Thoracic aorta endothelial cell (primary cell): ENCODE data around the gene NOL3. TPM values are rescaled to one million over a fixed set of nuclear protein-coding genes. Genes with fewer than 3 reads are reported as not detected.

Experiments
- small RNA-seq: library from RNA; depleted of rRNA; stranded (forward); fragments of <200 nt; gene quantifications from one replicate; pipeline ENCODE3, GENCODE V24; 2012
- total RNA-seq: library from RNA; depleted of rRNA; stranded (reverse); fragments of >200 nt; gene quantifications from 2 replicates; pipeline ENCODE4 v1.2.3, GENCODE V29; 2012

The NOL3 gene
- total RNA-seq = 7.0 and 8.2 TPM in 2 replicates

GRCh38 chr16:67170168-67170948, at the start of gene NOL3:
TSS of gene NOL3 (plus strand) at chr16:67170538.

GRCh38 chr16:67150833-67151396, 19.4 kb upstream of the NOL3 start, which contains the start of gene B3GNT9:
TSS of gene B3GNT9 (minus strand) at chr16:67150998. CDS start at chr16:67150485, 513 bp downstream.

GRCh38 chr16:67164599-67165061, 5.7 kb upstream of the NOL3 start, which contains the start of gene HSF4:
TSS of gene HSF4 (plus strand) at chr16:67164745. CDS start at chr16:67164812, 67 bp downstream.

GRCh38 chr16:67183627-67184452, 13.5 kb downstream of the NOL3 start, which contains the start of gene MATCAP1:
TSS of gene MATCAP1 (minus strand) at chr16:67183963. CDS start at chr16:67180610, 3,353 bp downstream.

GRCh38 chr16:67190041-67190440, 19.7 kb downstream of the NOL3 start, which contains the start of gene EXOC3L1:
TSS of gene EXOC3L1 (minus strand) at chr16:67190136. CDS start at chr16:67189676, 460 bp downstream.

GRCh38 chr16:67191995-67192681, 21.8 kb downstream of the NOL3 start, which contains the start of gene E2F4:
TSS of gene E2F4 (plus strand) at chr16:67192155. CDS start at chr16:67192228, 73 bp downstream.

GRCh38 chr16:67199011-67199807, 28.9 kb downstream of the NOL3 start, which contains the start of gene ELMO3:
TSS of gene ELMO3 (plus strand) at chr16:67199131. CDS start at chr16:67199327, 196 bp downstream.

Small RNA genes within 50 kb of the gene (small RNA-seq; reads per million reads assigned to genes)
- 1.8 reads per million, percentile 44 among the genes with 10 or more reads in this experiment for gene MIR328

Other genes with a start within 250 kb of the NOL3 start
- gene RRAD, start 245.0 kb upstream of the NOL3 start, total RNA-seq = 0.14 and 0.27 TPM in 2 replicates
- gene CIAO2B, start 236.1 kb upstream of the NOL3 start, total RNA-seq = 87.5 and 99.7 TPM in 2 replicates
- 24.3 and 26.5 TPM in 2 replicates for gene CES2, start 235.0 kb upstream of the NOL3 start, total RNA-seq
- gene CES3, start 209.3 kb upstream of the NOL3 start, total RNA-seq = not detected in 2 replicates
- 0.93 and 1.6 TPM in 2 replicates for gene CES4A, start 181.9 kb upstream of the NOL3 start, total RNA-seq
- gene CBFB, start 141.4 kb upstream of the NOL3 start, total RNA-seq = 122 and 128 TPM in 2 replicates
- gene PHAF1, start 60.6 kb upstream of the NOL3 start, total RNA-seq = 14.6 and 19.1 TPM in 2 replicates
- gene B3GNT9, start 19.5 kb upstream of the NOL3 start, total RNA-seq = 1.9 and 4.3 TPM in 2 replicates
- gene TRADD, start 10.6 kb upstream of the NOL3 start, total RNA-seq = 10.8 and 11.6 TPM in 2 replicates
- 3.5 and 6.2 TPM in 2 replicates for gene FBXL8, start 10.6 kb upstream of the NOL3 start, total RNA-seq
- gene HSF4, start 5.8 kb upstream of the NOL3 start, total RNA-seq = 0.79 and 1.9 TPM in 2 replicates
- gene MATCAP1, start 13.4 kb downstream of the NOL3 start, total RNA-seq = 15.4 and 16.2 TPM in 2 replicates
- 3.3 and 4.0 TPM in 2 replicates for gene EXOC3L1, start 19.6 kb downstream of the NOL3 start, total RNA-seq
- gene E2F4, start 21.6 kb downstream of the NOL3 start, total RNA-seq = 82.8 and 97.1 TPM in 2 replicates
- gene ELMO3, start 28.6 kb downstream of the NOL3 start, total RNA-seq = 0.79 and 0.93 TPM in 2 replicates
- gene TMEM208, start 56.6 kb downstream of the NOL3 start, total RNA-seq = 19.6 and 22.7 TPM in 2 replicates
- gene FHOD1, start 76.9 kb downstream of the NOL3 start, total RNA-seq = 37.4 and 38.3 TPM in 2 replicates
- 0.40 and 0.65 TPM in 2 replicates for gene SLC9A5, start 78.4 kb downstream of the NOL3 start, total RNA-seq
- 18.1 and 28.4 TPM in 2 replicates for gene PLEKHG4, start 109.0 kb downstream of the NOL3 start, total RNA-seq
- 0.13 and 0.14 TPM in 2 replicates for gene KCTD19, start 156.2 kb downstream of the NOL3 start, total RNA-seq
- gene LRRC36, start 156.3 kb downstream of the NOL3 start, total RNA-seq = 0.13 and 0.86 TPM in 2 replicates
- gene TPPP3, start 223.0 kb downstream of the NOL3 start, total RNA-seq = 0.07 TPM in 1 of 2 replicates, not detected in the other
- gene ZDHHC1, start 245.9 kb downstream of the NOL3 start, total RNA-seq = 4.0 and 6.3 TPM in 2 replicates